B cell (primary cell): ENCODE data around the gene IKBKE.

Source experiments
- CTCF ChIP-seq: fragments of 200-600 bp; IDR thresholded peaks from one replicate; pipeline ENCODE4 v1.8.0; 2022; ENCODE audit warnings: antibody characterized with exemption, mild to moderate bottlenecking
- EZH2 ChIP-seq: IDR thresholded peaks from 2 replicates; pipeline ENCODE4 v1.6.1; 2012; ENCODE audit warnings: borderline replicate concordance, low read depth, mild to moderate bottlenecking, moderate library complexity, low read length; ENCODE audit not compliant: insufficient read depth, poor library complexity, severe bottlenecking

GRCh38 chr1:206493279-206493678 is 23.0 kb downstream of the IKBKE start:
- TF ChIP-seq CTCF, result no peak
- no peak for TF ChIP-seq EZH2
